ENCODE data around the gene MACROD1.

- TF ChIP-seq CTCF (IDR thresholded peaks at IDR 0.05) (no peak), EZH2 (IDR thresholded peaks at IDR 0.05; ENCODE audit: borderline replicate concordance, insufficient read depth, low read depth, low read length, poor library complexity, severe bottlenecking) (no peak)
These were observed 61.3 kb downstream of the MACROD1 start for GRCh38 chr11:64104632-64105031.

All from B cell (primary cell).